ENCODE measurements around the gene MACROH2A2. TPM values are rescaled to one million over a fixed set of nuclear protein-coding genes. Genes with fewer than 3 reads are reported as not detected.

Gene MACROH2A2
- total RNA-seq, 1 experiment from 2014 or later: 11.3 TPM

GRCh38 chr10:70109064-70109729, 56.6 kb downstream of the MACROH2A2 start:
- no peak overlapping the region for H2BK120ac ChIP-seq (ENCODE audit: low read depth, low read length, poor library complexity, severe bottlenecking)
- H3K27ac Mint-ChIP-seq: no peak overlapping the region
- peaks cover 11 to 12% of the 10 kb centered on the region in 2 experiments for H3K4me1 Mint-ChIP-seq
- H3K27me3 Mint-ChIP-seq (ENCODE audit: low read depth): peaks cover 2% of the 10 kb centered on the region; the same call in 1 of the 2 replicates
- H3K23ac ChIP-seq (ENCODE audit: insufficient read length, low read depth, low read length): no peak overlapping the region
- no peak overlapping the region for H4K5ac ChIP-seq (ENCODE audit: insufficient read length, low read depth, low read length)
- no peaks in the 10 kb centered on the region for H3K79me2 ChIP-seq (ENCODE audit: insufficient read depth, low read length)
- H4K8ac ChIP-seq (replicated peaks; ENCODE audit: insufficient read length, low read depth, low read length): no peak overlapping the region
- no peaks in the 10 kb centered on the region for H3K23me2 ChIP-seq (ENCODE audit: insufficient read length, low read depth, low read length, poor library complexity, severe bottlenecking)
- no peaks in the 10 kb centered on the region for H3K9me3 Mint-ChIP-seq
- no peak overlapping the region for H2BK5ac ChIP-seq (ENCODE audit: insufficient read length, low read length)
- no peak overlapping the region for H2BK12ac ChIP-seq (ENCODE audit: insufficient read length, low read depth, low read length)
- H3K4me2 ChIP-seq (ENCODE audit: insufficient read depth, insufficient read length, low read length): no peak overlapping the region
- no peak overlapping the region for H4K91ac ChIP-seq (ENCODE audit: insufficient read length, low read depth, low read length)
- WGBS (ENCODE audit: extremely low coverage, insufficient read length, low lambda C conversion rate): no CpG with 5 or more reads among the region's 18 CpGs
- H2AK5ac ChIP-seq (ENCODE audit: insufficient read length, low read length): no peak overlapping the region
- no peak overlapping the region for H3K14ac ChIP-seq (ENCODE audit: insufficient read depth, low read length)
- DNase-seq: no peak
- H3K9ac ChIP-seq (ENCODE audit: extremely low read depth, insufficient read length, low read length): no peak overlapping the region
- peaks cover 6 to 14% (median 13%) of the 10 kb centered on the region in 3 experiments for H3K36me3 Mint-ChIP-seq (ENCODE audit: insufficient read depth in 1 of 3, low read depth in 3 of 3)
- no peak overlapping the region for H3K27ac ChIP-seq (ENCODE audit: insufficient read length, low read depth, low read length)
- H3K56ac ChIP-seq (ENCODE audit: insufficient read length, low read depth, low read length): no peak overlapping the region
- H2AFZ ChIP-seq (ENCODE audit: low read length): no peak overlapping the region
- no peak overlapping the region for H3K18ac ChIP-seq (ENCODE audit: insufficient read length, low read depth, low read length)
- H3K4me1 ChIP-seq (ENCODE audit: insufficient read depth, low read length): no peaks in the 10 kb centered on the region
- H3K27me3 ChIP-seq (ENCODE audit: insufficient read depth, low read length): no peaks in the 10 kb centered on the region
- H3K79me1 ChIP-seq (ENCODE audit: insufficient read depth, low read depth, low read length, poor library complexity, severe bottlenecking): no peaks in the 10 kb centered on the region
- H3K4me3 Mint-ChIP-seq: no peak overlapping the region
- H3K4ac ChIP-seq (ENCODE audit: low read depth, low read length): no peak overlapping the region
- no peak for TF ChIP-seq CTCF (conservative IDR thresholded peaks at IDR 0.05)
- no peak overlapping the region for H3T11ph ChIP-seq (ENCODE audit: low read length)
- H2BK15ac ChIP-seq (ENCODE audit: low read depth, low read length): no peak overlapping the region
- H3K9me3 ChIP-seq (ENCODE audit: control insufficient read depth, low read depth, low read length): no peaks in the 10 kb centered on the region
- no peak overlapping the region for H2BK20ac ChIP-seq (ENCODE audit: low read depth, low read length, poor library complexity, severe bottlenecking)
- no peaks in the 10 kb centered on the region for H4K20me1 ChIP-seq (ENCODE audit: control insufficient read depth, insufficient read depth, insufficient read length)

All from H9 (cell line).